Stimulated activated CD4-positive, alpha-beta T cell treated with anti-CD3 and anti-CD28 coated beads, Interleukin-1b, Interleukin-23, amount 100 ng/mL, for 48 hours (primary cell): ENCODE results near the gene ADGRE1.
A peak's percentile ranks its signal among the peaks of the same experiment; 100 is the strongest.

ENCODE experiments used
- DNase-seq: peaks from one replicate; pipeline ENCODE4 v3.0.0-alpha.2; 2020

Gene ADGRE1

GRCh38 chr19:6876748-6877147, 10.6 kb upstream of the ADGRE1 start:
- no peak for DNase-seq

DNA sequence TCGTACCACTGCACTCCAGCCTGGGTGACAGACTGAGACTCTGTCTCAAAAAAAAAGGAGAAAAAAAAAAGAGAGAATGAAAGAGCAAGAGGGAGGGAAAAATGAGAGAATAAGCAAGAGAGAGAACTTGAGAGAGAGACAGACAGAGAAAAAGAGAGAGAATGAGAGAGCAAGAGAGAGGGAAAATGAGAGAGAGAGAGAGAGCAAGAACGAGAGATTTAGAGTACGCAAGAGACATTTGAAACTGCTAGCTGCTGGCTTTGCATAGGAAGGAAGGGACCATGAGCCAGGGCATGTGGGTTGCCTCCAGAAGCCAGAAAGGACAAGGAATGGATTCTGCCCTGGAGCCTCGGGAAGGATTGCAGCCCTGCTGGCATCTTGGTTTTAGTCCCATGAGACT, 9.6 kb upstream of the ADGRE1 start:
- no peak for DNase-seq

DNA sequence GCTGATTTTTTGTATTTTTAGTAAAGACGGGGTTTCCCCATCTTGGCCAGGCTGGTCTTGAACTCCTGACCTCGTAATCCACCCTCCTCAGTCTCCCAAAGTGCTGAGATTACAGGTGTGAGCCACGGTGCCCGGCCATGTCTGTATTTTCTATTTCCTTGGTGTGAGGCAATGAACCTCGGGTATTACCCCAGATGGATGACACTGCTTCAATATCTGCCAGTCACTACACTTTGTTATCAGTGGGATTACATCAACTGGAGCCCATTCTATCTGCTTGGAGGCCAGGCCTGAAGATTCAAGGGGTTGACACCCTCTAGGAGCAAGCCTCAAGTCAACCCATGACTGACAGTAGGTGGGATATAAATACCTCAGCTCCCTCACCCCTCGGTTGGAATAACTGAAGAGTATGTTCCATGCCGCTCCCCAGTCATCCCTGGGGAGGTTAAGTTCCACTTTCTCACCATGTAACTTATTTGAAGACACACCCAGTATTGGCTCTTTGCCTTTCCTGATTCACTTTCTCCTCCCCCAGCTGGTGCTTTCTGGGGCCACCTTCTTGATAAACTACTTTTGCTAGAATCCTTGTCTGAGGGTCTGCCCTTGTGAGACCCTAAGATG, 992 bp upstream of the ADGRE1 start:
- DNase-seq: no peak

DNA sequence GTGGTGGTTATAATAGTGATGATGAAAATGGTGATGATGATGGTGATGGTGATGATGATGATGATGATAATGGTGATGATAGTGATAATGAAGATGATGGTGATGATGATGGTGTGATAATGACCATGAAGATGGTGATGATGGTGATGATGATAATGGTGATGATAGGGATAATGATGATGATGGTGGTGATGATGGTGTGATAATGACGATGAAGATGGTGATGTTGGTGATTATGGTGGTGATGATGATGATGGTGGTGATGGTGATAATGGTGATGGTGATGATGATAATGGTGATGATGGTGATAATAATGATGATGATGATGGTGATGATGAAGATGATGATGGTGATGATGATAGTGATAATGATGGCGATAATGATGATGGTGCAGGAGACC, 1.6 kb downstream of the ADGRE1 start:
- no peak for DNase-seq

DNA sequence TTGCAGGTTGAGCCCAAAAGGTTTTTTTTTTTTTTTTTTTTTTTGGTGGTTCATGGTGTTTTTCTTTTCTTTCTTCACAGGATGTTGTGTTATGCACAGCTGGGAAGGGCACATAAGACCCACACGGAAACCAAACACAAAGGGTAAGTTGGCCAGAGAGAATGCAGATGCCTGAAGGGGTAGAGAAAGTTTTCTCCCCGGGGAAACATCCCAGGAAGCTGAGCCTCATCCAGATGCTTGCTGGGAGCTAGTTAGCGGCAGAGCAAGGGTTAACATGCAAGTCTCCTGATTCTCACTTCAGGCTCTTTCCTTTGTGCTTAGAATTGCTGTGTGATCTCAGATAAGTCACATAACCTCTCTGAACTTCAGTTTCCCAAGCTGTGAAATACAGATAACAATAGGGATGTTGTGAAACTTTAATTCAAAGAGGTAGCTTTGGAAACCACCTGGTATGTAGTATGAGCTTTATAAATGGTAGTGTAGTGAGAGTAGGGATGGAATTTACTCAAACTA, 3.1 kb downstream of the ADGRE1 start:
- no peak for DNase-seq

DNA sequence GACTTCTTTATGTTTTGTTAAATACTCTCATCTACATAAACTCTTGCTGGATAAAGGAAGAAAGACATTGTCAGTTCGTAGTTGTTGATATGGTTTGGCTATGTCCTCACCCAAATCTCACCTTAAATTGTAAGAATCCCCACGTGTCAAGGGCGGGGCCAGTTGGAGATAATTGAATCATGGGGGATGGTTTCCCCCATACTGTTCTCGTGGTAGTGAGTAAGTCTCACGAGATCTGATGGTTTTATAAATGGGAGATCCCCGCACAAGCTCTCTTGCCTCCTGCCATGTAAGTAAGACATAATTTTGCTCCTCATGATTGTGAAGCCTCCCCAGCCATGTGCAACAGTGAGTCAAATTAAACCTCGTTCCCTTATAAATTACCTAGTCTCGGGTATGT, 3.6 kb downstream of the ADGRE1 start:
- peak; percentile 64 for DNase-seq

GRCh38 chr19:6891761-6892385, 4.5 kb downstream of the ADGRE1 start:
- no peak for DNase-seq

DNA sequence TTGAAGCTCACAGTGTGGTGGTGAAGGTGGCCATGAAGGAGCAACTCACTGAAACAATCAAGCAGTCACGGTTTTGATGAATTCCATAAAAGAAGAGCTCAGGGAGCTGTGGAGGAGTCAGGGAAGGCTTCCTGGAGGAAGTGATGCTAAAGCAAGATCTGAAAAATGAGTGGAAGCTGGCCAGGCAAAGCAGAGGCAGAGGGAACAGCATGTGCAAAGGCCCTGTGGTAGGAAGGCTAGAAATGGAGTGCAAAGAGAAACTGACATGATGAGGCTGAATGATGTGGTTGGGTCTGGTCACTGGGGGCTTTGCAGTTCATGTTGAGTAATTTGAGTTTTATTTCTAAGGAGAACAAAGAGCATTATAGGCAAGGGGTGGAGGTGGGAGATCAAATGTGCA, 6.9 kb downstream of the ADGRE1 start:
- DNase-seq: no peak

DNA sequence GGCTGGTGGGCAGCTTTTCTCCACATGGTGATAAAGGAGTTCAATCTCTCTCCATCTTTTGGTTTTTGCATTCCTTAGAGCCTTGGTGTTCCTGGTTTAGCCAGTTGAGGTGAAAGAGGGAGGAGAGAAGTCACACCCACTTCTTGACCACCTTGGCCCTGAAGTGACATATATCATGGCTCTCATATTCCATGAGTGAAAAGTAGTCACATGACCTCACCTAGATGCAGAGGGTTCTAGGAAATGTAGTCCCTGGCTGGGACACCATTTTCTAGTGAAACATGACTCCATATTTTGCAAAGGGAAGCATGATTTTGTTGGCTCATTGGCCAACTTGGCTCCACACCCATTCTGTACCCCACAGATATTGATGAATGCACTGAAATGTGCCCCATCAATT, 16.1 kb downstream of the ADGRE1 start:
- no peak for DNase-seq

GRCh38 chr19:6906559-6907060, 19.2 kb downstream of the ADGRE1 start:
- DNase-seq: no peak

DNA sequence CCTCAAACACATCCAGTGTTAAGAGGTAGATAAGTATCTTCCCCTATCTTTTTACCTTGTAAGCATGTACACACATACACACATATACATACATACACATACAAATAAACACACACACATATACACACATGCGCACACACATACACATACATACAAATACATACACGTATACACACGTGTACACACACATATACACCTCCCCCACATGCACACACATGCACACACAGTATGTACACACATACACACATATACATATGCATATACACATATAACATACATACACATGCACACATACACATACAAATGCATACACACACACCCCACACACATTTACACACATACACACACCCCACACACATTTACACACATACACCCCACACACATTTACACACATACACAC, 24.1 kb downstream of the ADGRE1 start:
- DNase-seq: no peak

GRCh38 chr19:6914321-6914720, 26.9 kb downstream of the ADGRE1 start:
- no peak for DNase-seq

DNA sequence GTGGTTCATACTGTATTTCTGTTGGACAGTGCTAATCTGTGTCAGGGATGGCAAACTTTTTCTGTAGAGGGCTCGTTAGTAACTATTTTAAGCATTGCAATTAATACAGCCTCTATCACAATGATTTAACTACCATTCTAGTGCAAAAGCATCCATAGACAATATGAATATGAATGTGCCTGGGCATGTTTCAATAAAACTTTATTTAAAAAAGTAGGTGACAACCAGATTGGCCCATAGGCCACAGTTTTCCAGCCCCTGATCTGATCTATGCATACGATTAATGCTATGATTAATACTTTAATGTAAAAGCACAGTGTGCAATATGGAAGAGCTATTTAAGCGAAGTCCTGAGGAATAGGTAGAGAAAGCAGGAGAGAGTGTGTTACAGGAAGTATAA, 29.6 kb downstream of the ADGRE1 start:
- no peak for DNase-seq

DNA sequence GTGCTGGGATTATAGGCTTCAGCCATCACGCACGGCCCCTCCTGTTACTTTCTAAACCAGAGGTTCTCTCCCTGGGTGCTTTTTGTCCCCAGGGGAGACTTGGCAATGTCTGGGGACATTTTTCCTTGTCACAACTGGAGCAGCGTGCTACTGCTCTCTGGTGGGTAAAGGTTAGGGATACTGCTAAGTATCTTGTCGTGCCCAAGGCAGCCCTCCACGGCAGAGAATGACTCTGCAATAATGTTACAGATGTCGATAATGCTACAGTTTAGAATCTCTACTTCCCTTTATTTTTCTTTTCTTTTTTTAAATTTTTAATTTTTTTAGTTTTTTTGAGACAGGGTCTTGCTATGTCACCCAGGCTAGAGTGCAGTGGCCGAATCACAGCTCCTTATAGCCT, 38.0 kb downstream of the ADGRE1 start:
- no peak for DNase-seq

- peak; percentile 16 for DNase-seq
Measured at GRCh38 chr19:6925801-6926751, 38.7 kb downstream of the ADGRE1 start.

DNA sequence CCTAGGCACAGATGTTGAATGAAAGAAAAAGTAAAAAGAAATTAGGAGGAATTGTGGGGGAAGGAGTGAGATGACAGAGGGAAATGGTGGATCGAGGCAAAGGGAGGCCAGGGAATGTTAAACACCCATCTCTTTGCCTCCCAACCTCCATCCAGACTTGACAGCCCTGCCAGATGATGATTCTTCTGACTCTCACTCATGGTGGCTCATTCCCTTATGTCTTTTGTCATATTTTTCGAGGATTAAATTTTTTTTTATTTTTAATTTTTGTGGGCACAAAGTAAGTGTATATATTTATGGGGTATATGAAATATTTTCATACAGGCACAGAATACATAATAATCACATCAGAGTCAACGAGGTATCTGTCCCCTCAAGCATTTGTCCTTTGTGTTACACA, 42.8 kb downstream of the ADGRE1 start:
- no peak for DNase-seq

DNA sequence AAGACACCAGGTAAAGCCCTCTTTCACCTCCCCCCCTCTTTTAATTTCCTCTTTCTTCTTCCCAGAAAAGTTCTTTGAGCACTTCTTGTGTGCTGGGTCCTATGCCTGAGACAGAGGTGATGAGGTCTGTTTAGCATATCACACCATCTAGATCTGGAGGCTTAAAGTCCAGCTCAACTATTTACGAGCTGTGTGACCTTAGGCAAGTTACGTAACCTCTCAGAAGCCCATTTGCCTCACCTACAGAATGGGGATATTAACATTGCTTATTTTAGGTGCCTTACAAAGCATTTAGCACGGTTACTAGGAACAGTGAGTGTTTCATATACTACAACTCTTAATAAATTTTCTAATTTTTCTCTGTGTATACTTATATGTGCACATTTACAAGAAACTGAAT, 47.7 kb downstream of the ADGRE1 start:
- no peak for DNase-seq

GRCh38 chr19:6935618-6936017, 48.2 kb downstream of the ADGRE1 start:
- DNase-seq: no peak

- DNase-seq: no peak
Measured at GRCh38 chr19:6945733-6946132, 58.4 kb downstream of the ADGRE1 start.

DNA sequence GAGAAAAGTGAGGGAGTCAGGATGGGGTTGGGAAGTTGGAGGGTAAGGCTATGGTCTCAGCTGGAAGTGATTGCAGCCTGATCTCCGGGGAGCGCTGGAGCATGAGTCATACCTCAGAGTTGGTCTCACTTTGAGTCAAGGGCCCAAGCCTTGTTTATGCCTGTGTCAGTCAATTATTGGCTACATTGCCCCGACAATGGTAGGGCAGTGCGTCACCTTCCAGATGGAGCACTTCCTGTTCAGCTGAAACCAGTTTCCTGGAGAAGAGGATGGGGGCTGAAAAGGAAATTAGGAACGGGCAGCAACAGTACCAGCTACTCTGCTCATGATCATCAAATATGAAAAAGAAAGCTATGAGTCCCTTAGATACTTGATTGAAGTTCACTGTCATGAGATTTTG, 60.4 kb downstream of the ADGRE1 start:
- peak; percentile 65 for DNase-seq

DNA sequence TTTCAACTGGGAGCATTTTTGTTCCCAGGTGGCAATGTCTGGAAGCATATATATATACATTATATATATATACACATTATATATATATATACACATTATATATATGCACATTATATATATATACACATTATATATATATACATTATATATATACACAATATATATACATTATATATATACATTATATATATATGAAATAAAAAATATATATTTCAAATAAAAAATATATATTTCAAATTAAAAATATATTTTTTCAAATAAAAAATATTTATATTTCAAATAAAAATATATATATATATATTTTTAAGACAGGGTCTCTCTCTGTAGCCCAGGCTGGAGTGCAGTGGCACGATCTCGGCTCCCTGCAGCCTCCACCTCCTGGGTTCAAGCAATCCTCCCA, 61.5 kb downstream of the ADGRE1 start:
- no peak for DNase-seq

- no peak for DNase-seq
Measured at GRCh38 chr19:6952956-6953355, 65.6 kb downstream of the ADGRE1 start.

DNA sequence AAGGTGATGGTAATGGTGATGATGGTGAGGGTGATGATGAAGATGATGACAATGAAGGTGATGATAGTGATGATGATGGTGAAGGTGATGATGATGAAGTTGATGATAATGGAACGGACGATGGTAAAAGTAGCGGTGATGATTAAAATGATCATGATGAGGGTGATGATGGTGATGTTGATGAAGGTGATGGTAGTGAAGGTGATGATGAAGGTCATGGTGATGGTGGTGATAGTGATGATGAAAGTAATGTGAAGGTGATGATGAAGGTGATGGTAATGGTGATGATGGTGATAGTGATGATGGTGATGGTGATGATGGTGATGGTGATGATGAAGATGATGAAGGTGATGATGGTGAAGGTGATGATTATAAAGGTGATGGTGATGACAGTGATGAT, 67.7 kb downstream of the ADGRE1 start:
- DNase-seq: no peak

GRCh38 chr19:6956573-6956972, 69.2 kb downstream of the ADGRE1 start:
- no peak for DNase-seq
